LoVo (cell line): ENCODE results near the gene IRS2.
"Not testable (repeated sequence)": the region's sequence is repeated elsewhere in the genome, so short reads cannot be mapped to it uniquely, and the experiment has no call there.

Source experiments
- DNase-seq: peaks from one replicate; pipeline ENCODE4 v3.0.0-alpha.2; 2016; ENCODE audit warnings: low spot score

Gene IRS2

DNA sequence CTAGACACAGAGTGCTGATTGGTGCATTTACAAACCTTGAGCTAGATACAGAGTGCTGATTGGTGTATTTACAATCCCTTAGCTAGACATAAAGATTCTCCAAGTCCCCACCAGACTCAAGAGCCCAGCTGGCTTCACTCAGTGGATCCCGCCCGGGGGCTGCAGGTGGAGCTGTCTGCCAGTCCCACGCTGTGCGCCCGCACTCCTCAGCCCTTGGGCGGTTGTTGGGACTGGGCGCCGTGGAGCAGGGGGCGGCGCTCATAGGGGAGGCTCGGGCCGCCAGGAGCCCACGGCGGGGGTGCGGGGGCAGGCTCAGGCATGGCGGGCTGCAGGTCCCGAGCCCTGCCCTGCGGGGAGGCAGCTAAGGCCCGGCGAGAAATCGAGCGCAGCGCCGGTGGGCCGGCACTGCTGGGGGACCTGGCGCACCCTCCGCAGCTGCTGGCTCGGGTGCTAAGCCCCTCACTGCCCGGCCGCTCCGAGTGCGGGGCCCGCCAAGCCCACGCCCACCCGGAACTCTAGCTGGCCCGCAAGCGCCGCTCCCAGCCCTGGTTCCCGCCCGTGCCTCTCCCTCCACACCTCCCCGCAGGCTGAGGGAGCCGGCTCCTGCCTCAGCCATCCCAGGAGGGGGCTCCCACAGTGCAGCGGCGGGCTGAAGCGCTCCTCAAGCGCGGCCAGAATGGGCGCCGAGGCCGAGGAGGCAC, 53.8 kb downstream of the IRS2 start:
- not testable (repeated sequence) for DNase-seq

DNA sequence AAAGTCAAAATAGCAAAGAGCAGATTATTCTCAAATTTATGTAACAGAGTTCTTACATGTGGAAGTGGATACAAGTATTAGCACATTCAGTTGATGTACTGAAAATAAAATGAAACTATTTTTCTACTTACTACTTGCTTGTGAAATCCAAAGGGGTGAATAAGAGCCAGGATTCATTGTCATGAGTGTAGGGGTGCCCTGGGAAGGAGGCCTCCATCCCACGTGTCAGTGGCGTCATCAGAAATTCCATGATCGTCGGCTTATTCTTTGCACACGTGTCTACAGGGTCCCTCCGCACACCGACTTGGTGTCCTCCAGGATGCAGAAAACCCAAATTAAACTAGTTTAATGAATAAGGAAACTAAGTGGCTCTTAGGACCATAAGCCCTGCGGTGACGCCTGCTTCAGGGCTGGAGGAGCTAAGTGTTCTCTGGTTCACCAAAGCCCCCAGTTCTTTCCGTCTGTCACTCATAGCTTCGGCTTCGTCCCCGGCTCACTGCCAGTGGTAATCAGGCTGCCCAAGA, 55.5 kb downstream of the IRS2 start:
- no peak for DNase-seq

DNA sequence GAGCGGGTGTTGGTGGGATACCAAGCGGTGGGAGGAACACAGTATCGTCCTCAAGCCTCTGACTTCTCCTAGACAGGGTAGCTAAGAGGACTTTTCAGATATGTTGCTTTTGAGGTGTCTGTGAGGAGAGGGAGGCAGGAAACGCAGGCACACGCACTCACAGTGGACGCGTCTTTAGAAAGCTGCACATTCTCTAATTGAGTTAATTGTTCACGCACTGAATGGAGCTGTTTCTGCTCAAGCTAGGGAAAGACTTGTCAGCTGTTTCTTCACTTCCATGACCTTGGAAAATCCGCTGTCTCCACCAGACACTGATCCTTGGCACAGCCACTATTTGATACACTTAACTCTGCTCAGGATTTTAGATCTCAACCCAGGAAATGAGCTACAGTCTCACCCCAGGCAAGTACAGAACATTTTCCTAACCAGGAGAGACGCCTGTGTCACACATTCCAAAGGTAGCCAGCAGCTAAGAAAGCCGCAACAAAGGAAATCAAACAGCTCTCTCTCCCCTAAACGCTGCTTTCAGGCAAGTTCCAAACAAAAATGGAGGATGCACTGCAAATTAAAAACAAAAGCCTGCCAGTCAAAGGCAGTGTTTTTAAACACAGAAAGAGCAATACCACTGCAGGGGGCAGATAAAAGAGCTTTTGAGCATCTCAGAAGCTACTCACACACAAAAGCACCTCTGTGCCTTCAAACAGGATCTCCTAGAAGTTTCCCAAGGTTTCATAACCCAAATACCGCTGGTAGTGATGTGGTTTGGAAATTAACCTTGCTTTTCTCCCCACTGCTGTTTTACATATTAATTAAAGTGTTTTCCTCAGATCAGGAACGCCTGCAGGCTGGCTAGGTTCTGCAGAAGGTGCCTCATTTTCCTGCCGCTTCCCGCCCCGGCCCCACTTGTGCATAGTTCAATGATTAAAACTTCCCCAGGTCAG, 57.3 kb downstream of the IRS2 start:
- DNase-seq = no peak

DNA sequence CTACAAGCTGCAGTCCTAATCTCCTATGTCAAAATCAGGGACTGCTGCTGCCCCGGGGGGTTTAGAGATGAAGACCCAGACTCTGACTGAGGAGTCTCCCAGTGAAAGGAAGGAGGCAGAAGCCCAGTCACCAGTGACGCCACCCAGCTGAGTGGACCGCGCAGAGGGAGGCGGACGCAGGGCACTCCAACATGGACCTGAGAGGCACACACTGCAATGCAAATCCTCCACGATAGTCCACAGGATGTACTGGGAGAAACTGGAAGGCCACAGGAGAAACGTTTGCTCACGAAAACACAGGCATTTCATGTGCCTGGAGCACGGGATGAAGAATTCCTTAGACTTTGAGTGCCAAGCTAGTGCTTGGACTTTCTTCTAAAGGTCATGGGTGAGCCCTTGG, 58.3 kb downstream of the IRS2 start:
- DNase-seq = no peak

DNA sequence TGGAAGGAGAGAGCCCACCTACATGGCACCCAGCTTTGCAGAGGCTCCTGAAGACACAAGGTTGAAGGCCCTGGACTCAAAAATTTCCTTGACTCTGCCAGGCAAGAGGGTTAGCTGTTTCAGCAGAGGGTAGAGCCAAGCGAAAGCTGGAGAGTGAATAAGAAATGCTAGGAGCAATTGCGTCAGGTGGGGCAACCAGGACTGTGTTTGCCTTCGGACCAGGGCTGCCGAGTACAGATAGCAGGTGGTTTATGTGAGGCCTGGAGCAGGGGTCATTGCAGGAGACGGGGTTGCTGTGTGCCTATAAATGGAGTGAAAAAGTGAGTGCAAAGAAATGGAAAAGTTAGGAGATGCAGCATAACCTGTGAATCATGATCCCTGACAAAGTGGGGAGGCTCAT, 59.1 kb downstream of the IRS2 start:
- DNase-seq = no peak

DNA sequence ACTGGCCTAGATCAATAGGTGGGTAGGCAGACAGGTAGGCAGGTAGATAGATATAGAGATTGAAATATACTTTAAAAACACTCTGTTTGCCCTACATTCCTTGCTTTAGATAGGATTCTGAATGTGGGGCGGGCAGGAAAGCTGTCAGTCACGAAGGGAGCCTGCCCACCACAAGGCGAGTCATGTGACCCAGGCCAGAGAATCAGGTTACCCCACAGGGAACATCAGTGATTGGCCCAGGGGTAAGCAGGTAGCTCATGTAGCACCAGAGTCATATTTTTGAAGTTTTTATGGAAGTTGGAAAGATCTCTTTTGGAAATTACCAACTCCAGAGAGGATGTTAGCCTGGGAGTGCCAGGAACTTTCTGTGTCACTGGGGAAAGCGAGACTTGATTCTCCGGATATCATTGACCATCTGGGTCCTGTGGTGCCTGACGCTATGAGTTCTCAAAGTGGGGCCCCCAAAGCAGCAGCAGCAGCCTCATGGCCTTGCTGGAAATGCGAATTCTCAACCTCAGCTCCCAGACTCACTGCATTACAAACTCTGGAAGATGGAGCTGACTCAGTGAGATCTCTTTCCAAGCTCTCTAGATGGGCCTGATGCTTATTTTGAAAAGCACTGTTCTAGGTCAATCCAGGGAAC, 60.3 kb downstream of the IRS2 start:
- DNase-seq = no peak

DNA sequence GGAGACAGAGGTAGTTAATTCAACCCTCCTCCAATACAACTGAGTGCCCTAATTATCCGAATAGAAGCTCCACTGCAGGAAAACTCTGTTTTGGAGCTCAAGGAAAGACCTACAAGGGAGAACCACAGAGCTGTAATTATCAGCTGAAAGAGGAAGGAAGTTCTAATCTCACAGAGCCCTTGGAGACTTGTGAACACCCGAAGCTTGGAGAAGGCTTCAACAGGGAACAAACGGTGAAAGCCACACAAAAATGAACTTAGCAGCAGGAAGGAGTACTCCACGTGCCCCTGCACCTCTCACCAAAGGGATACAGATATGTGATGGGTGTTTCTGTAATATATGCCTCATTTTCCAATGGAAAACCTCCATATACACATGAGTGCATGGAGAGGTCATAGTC, 61.1 kb downstream of the IRS2 start:
- DNase-seq = no peak

DNA sequence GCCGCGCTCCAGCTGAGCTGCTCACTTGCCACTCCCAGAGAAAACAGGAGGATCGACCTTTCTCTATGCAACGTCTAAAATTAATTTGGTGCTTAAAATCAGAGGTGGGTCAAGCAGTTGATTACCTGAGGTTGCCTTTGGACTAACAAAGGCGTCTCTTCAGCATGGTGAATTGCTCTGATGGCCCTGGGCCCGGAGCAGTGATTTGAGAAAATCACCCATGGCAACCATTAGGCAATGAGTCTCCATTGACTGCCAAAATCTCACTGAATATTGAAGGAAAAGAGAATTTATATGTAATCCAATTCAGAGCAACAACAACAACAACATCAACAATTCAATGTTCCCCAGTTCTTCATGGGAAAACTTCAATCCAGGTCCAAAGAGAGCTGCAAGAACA, 61.8 kb downstream of the IRS2 start:
- no peak for DNase-seq

DNA sequence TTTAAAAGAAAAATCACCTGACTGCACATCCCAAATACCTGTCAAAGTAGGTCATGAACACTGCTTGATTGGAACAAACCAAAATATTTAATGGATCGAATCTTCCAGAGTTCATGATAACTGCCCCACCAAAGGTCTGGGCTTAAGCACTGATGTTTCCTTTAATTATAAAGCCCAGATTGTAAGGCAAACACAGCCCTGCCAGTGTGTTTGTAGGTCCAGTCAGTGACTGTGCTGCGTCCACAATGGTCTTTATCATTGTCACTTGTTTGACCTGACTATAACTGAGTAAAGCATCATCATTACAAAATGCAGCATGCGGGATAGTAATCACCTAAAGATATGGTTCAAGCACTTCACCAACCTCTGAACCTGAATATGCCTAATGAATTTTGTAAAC, 63.3 kb downstream of the IRS2 start:
- no peak for DNase-seq

DNA sequence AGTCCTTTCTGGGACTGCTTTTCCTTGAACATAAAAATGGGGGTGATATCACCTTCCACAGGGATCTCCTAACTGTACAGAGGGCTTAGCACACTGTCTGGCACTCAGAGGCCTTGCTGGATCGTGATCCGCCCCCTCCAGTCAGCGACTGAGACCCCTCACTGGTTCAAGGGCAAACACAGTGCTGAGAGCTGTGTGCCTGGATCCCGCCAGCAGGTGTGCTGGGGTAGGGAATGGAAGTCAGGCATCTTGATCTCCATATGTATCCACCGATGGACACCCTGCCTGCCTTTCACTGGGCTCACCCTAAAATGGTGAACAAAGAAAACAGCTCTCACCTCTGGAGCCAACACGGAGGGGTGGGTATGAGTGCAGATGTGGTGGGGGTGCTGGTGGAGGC, 64.3 kb downstream of the IRS2 start:
- DNase-seq = no peak

DNA sequence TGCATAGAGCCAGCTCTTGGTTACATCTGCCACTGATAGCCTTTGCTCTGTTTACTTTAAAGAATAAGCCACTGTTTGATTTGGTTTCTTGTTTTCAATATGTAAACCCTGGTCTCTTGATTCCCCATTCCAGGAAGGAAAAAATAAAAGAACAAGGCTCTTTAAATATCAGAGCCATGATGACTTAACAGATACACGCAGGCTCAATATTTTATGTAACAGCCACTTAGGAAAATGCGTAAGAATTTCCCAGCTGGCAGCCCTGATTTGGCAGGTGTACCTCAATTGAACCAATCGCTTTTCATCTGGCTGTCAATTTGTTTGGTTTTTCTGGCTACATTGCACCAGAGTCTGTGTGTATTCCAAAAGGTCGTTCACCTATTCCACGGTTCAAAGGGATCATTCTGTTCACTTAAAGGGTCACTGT, 65.6 kb downstream of the IRS2 start:
- no peak for DNase-seq

DNA sequence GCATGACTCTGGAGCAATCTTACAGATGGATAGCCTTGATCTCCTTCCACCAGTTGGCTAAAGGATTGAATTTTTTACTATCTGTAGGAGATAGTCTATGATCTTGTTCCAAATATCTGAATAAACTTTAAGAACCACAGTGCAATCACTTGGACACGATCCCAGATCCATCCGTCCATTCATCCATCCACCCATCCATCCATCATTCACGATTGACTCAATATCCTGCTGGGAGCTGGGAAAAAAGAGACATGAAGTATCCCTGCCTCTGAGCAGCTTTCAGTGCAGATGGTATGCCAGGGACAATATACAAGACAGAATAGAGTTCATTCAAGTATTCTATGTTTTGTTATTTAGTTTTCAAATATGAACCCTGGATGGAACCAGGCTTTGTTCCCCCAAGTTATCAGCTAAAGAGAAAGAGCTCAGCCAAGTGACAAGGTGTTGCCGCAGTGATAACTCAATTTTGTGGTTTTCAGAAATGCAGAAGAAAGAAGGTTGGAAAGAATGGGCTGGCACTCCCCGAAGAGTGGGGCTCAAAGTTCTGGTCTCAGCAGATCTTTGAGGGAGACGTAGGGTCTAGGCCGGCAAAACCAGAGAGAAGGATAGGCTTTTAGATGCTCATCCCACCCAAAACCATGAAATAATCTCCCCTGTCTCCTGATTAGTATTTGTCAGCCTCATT, 66.3 kb downstream of the IRS2 start:
- DNase-seq = no peak

DNA sequence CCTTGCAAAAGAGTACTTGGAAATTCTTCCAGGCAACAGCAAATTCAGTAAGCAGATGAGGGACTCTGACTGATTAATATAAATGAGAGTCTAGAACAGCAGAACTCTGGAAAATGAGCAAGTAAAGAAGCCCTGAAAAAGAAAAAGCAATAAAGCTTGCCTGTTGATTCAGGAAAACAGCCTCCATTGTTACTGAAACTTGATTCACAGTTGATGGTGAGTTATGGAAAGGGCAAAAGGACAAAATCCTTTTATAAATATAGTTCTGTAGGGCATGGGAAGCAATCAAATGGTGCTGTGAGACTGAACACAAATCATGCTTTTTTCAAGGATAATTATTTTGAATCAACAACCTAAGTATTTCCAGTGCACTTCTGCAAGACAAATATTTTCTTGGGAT, 67.7 kb downstream of the IRS2 start:
- DNase-seq = no peak

DNA sequence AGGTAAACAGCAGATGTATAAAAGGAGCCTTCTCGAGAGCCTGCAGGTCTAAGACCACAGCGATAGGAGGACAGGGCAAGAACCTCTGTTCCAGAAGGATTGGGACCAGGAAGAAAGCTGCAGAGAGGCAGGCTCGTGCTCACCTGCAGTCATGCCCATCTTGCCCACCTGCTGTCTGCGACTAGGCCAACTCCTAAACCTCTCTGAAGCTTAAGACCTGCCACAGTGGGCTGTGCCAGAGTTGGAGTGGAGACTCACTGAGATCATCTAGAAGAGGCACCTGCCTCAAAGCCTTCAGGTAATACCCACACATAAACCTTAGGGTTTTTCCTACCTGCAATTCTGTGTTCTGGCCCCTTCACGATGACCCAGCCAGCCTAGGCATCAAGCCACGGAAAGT, 68.7 kb downstream of the IRS2 start:
- DNase-seq = no peak

DNA sequence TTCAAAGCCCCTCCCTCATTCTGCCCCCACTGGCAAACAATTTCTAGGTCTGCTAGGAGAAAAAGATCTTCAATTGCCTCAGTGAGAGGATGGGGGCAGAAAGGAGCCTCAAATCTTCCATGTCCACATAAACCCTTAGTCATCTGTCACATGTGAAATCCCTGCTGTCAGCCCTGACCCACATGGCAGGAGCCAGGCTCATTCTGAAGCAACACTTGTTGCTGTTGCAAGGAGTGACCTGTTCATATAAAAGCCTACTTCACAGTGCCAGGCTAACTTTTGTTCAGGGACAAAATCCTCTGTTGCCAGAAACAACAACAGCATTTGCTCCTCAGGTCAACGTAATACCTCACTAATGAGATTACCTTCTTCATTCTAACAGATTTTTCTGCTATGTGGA, 70.5 kb downstream of the IRS2 start:
- no peak for DNase-seq

DNA sequence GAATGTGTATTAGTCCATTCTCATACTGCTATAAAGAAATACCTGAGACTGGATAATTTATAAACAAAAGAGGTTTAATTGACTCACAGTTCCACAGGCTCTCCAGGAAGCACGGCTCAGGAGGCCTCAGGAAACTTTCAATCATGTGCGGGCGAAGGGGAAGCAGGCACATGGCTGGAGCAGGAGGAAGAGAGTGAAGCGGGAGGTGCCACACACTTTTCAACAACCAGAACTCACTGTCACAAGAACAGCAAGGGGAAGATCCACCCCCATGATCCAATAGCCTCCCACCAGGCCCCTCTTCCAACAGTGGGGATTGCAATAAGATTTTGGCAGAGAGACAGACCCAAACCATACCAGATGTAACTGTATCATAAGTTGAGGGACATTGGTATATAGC, 72.7 kb downstream of the IRS2 start:
- DNase-seq = no peak

DNA sequence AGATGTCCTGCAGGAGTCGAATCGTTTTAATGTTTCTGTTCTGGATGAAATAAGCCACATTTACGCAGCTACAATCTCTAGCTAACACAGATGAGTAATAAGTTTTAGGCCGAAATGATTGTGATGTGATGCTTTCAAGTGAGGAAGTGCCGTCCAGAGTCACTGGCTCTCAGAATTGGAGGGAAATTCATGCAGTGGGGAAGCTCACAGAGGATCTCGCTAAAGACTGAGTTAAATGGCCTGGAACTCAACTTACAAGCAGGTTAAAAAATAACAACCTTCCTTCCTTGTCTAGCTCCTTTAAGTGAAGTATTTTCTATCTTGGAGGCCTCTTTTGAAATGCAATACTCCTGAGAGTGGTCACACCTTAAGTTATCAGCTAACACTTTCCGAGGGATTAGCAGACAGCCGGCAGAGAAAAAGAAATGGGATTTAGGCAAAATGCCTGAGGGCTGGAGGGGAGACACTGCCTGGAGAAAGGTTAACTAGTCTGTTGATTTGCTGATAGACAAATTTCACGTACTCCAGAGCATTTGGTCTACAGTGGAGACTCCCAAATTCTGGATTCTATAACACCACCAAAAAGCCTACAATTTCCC, 74.2 kb downstream of the IRS2 start:
- no peak for DNase-seq

DNA sequence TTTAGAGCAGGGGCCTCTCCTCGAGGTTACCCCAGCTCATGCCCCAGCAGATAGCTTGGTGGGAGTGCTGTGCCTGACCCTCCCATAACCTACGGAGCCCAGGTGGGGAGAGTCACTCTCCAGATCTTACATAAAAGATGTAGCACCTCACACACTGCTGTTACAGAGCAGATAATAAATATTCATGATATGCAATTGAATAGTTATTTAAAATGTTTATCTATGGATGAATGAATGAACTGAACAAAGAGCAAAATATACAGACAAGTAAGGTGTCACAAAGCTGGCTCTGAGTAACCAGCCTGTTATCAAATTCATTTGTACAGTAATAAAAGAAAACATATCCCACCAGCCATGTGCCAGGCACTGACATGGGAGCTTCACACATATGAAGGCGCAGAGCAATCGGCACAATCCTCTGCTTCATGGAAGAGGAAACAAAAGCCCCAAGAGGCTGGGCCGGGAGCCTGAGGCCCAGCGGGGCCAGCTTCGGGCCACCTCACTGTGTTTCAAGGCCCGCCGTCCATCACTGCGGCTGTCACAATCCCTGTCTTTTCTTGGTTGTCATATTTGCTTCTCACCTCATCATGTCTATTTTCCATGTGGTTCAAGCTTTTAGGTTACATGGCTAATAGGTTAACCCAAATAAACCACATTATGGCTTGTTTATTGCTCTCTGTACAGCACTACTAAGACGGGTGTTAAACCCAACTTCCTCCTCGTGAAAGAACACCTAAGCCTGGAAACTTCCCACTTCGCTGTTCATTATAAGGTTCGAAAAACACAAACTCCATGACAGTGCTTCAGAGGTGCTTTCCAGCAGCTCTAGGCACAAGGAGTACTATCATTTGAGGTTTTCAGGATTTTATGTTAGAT, 78.4 kb downstream of the IRS2 start:
- no peak for DNase-seq

DNA sequence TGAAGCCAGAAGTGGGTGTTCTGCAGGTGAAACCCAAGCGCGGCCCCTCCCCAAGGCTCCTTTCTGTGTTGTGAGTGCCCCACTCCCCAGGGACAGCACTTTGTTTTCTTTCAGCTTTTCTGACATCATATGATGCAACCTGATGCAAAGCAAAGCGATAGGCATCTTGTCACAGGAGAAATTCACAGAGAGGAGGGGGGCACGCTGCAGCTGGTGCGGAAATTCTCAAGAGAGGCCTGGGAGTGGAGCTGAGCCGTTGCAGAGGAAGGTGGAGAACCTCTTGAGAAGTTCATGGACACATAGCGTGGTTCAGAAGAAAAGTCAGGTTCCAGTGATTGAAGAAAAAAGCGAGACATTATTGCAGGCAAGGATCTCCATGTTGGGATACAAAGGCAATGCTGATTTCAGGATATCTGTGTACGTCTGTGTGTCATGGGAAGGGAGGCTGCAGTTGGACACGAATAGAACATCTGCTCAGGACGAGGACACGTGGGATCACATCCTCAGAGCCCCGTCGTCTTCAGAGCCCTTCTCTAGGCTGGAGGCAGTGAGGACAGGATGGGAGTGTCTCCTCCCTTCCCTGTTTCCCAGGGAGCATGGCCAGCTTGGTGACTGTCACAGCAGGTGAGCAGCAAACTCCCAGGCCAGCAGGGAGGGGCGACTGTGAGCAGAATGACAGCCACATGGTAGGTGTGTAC, 79.2 kb downstream of the IRS2 start:
- DNase-seq = no peak
